Neuronal stem cell (in vitro differentiated cells): Measurements from ENCODE around the gene MRPL14.
A peak's percentile ranks its signal among the peaks of the same experiment; 100 is the strongest.

Experiments
- DNase-seq: peaks from one replicate; pipeline ENCODE4 v3.0.0-alpha.2; 2013; ENCODE audit warnings: low spot score
- H2AFZ ChIP-seq: one replicate; pipeline ENCODE4 v1.6.1; 2013; ENCODE audit warnings: mild to moderate bottlenecking, low read length, inconsistent platforms
- H2AK5ac ChIP-seq: 2 replicates; pipeline ENCODE4 v1.6.1; 2013; ENCODE audit warnings: low read depth, mild to moderate bottlenecking, inconsistent platforms, low read length, moderate library complexity, mixed read lengths
- H2BK120ac ChIP-seq: 2 replicates; pipeline ENCODE4 v1.6.1; 2013; ENCODE audit warnings: low read depth, mild to moderate bottlenecking, inconsistent platforms, low read length, moderate library complexity, mixed read lengths
- H2BK12ac ChIP-seq: one replicate; pipeline ENCODE4 v1.6.1; 2013; ENCODE audit warnings: low read length, inconsistent platforms
- H2BK15ac ChIP-seq: 2 replicates; pipeline ENCODE4 v1.6.1; 2013; ENCODE audit warnings: mild to moderate bottlenecking, low read length, inconsistent platforms, mixed read lengths
- H2BK5ac ChIP-seq: one replicate; pipeline ENCODE4 v1.6.1; 2013; ENCODE audit warnings: inconsistent platforms, mild to moderate bottlenecking, low read length, moderate library complexity
- H3K14ac ChIP-seq: one replicate; pipeline ENCODE4 v1.6.1; 2013; ENCODE audit warnings: low read length, inconsistent platforms
- H3K18ac ChIP-seq: 2 replicates; pipeline ENCODE4 v1.6.1; 2013; ENCODE audit warnings: low read length, inconsistent platforms
- H3K23ac ChIP-seq: 2 replicates; pipeline ENCODE4 v1.6.1; 2013; ENCODE audit warnings: low read depth, mild to moderate bottlenecking, mixed read lengths, low read length, inconsistent platforms; ENCODE audit not compliant: poor library complexity
- H3K27ac ChIP-seq: replicated peaks from 3 replicates; pipeline ENCODE4 v1.5.1; 2013; ENCODE audit warnings: low read length, inconsistent platforms
- H3K27me3 ChIP-seq, 3 experiments: 2 replicates each; pipeline ENCODE4 v1.6.1; 2013; ENCODE audit warnings: low read length in 3 of 3, mild to moderate bottlenecking in 2 of 3, inconsistent platforms in 1 of 3, low read depth in 1 of 3, mixed read lengths in 1 of 3, moderate library complexity in 1 of 3; ENCODE audit not compliant: control insufficient read depth in 3 of 3, insufficient read depth in 3 of 3
- H3K36me3 ChIP-seq, 2 donors: replicated peaks in 1 of 2; 2 replicates each; pipeline ENCODE4 v1.6.1; 2013; ENCODE audit warnings: low read length in 2 of 2; ENCODE audit not compliant: control insufficient read depth in 2 of 2, insufficient read depth in 2 of 2
- H3K4ac ChIP-seq: 2 replicates; pipeline ENCODE4 v1.6.1; 2013; ENCODE audit warnings: inconsistent platforms, mild to moderate bottlenecking, low read length, moderate library complexity
- H3K4me1 ChIP-seq, 2 donors: 1 replicate in 1 of 2; 2 replicates in 1 of 2; pipeline ENCODE4 v1.6.1; 2013; ENCODE audit warnings: low read length in 2 of 2, low read depth in 1 of 2; ENCODE audit not compliant: control insufficient read depth in 2 of 2, insufficient read depth in 1 of 2
- H3K4me2 ChIP-seq: one replicate; pipeline ENCODE4 v1.6.1; 2013; ENCODE audit warnings: mild to moderate bottlenecking, low read length, inconsistent platforms; ENCODE audit not compliant: insufficient read depth, poor library complexity, severe bottlenecking
- H3K4me3 ChIP-seq, 2 donors: 2 replicates each; pipeline ENCODE4 v1.5.1; 2013; ENCODE audit warnings: low read length in 2 of 2, mild to moderate bottlenecking in 2 of 2, inconsistent platforms in 1 of 2, moderate library complexity in 1 of 2
- H3K79me1 ChIP-seq: one replicate; pipeline ENCODE4 v1.6.1; 2013; ENCODE audit warnings: low read depth, mild to moderate bottlenecking, inconsistent platforms, low read length, moderate library complexity
- H3K9ac ChIP-seq: one replicate; pipeline ENCODE4 v1.6.1; 2013; ENCODE audit warnings: mild to moderate bottlenecking, low read depth, low read length, inconsistent platforms; ENCODE audit not compliant: poor library complexity
- H3K9me3 ChIP-seq, 2 donors: replicated peaks in 1 of 2; 2 replicates each; pipeline versions ENCODE3 to v1.6.1; 2013; ENCODE audit warnings: low read length in 2 of 2, mild to moderate bottlenecking in 2 of 2, inconsistent platforms in 1 of 2, low read depth in 1 of 2, mixed read lengths in 1 of 2, moderate library complexity in 1 of 2; ENCODE audit not compliant: control insufficient read depth in 2 of 2, insufficient read depth in 1 of 2
- H4K8ac ChIP-seq: one replicate; pipeline ENCODE4 v1.6.1; 2013; ENCODE audit warnings: low read depth, mild to moderate bottlenecking, inconsistent platforms, low read length, moderate library complexity
- H4K91ac ChIP-seq: one replicate; pipeline ENCODE4 v1.6.1; 2013; ENCODE audit warnings: low read length, low read depth, mild to moderate bottlenecking, inconsistent platforms; ENCODE audit not compliant: poor library complexity
- WGBS, 2 donors: extraction: QIAGEN DNeasy Blood & Tissue Kit; methylation state at CpG; one replicate each; pipeline ENCODE4 v1.1.7; 2013; ENCODE audit warnings: missing lambda C conversion rate in 2 of 2, mixed read lengths in 1 of 2; ENCODE audit not compliant: insufficient read length in 2 of 2, insufficient replicate concordance in 1 of 2; ENCODE audit errors: extremely low coverage in 2 of 2; 5-methylcytosine and 5-hydroxymethylcytosine counted together

The MRPL14 gene

GRCh38 chr6:44076356-44077213 lies 50.7 kb downstream of the MRPL14 start:
- Histone ChIP-seq H2BK12ac (no peak overlapping the region), H3K23ac (peak overlapping the region; percentile 82), H3K18ac (peak overlapping the region; percentile 88), H3K36me3 (peaks cover 0 to 3% of the 10 kb centered on the region in 2 donors), H3K14ac (peak overlapping the region; percentile 79), H3K9me3 (peaks cover 0 to 2% of the 10 kb centered on the region in 2 donors), H3K27me3 (peaks cover 0 to 33% (median 5%) of the 10 kb centered on the region in 3 experiments), H2AK5ac (peak overlapping the region; percentile 64), H2BK15ac (peak overlapping the region; percentile 42), H3K4me2 (peak overlapping the region; percentile 45), H3K4me3 (peak overlapping the region; percentile 10 to 15), H3K9ac (peak overlapping the region; percentile 67), H3K79me1 (peaks cover 2% of the 10 kb centered on the region), H2BK5ac (no peak overlapping the region), H2BK120ac (no peak overlapping the region), H3K27ac (no peak overlapping the region), H4K91ac (no peak overlapping the region), H4K8ac (no peak overlapping the region), H3K4me1 (peaks cover 26 to 35% of the 10 kb centered on the region in 2 donors), H2AFZ (peak overlapping the region; percentile 67), H3K4ac (no peak overlapping the region)
- no CpG with 5 or more reads among the region's 49 CpGs for WGBS, 2 donors
- DNase-seq: no peak

- H3K14ac ChIP-seq: no peak overlapping the region
- no peak overlapping the region for H2BK5ac ChIP-seq
- H3K4ac ChIP-seq: no peak overlapping the region
- WGBS, 2 donors: no CpG with 5 or more reads among the region's 2 CpGs
- DNase-seq: no peak
- H2BK15ac ChIP-seq: peak overlapping the region; percentile 81
- peak overlapping the region; percentile 67 for H2AFZ ChIP-seq
- H3K36me3 ChIP-seq: peaks cover 0 to 3% of the 10 kb centered on the region in 2 donors
- no peak overlapping the region for H4K8ac ChIP-seq
- no peak overlapping the region for H2BK12ac ChIP-seq
- no peak overlapping the region for H3K23ac ChIP-seq
- no peak overlapping the region for H4K91ac ChIP-seq
- H3K18ac ChIP-seq: peak overlapping the region; percentile 20
- H3K27me3 ChIP-seq: peaks cover 0 to 33% (median 5%) of the 10 kb centered on the region in 3 experiments
- H2BK120ac ChIP-seq: no peak overlapping the region
- no peak overlapping the region for H3K4me2 ChIP-seq
- no peak overlapping the region for H3K27ac ChIP-seq
- peaks cover 2% of the 10 kb centered on the region for H3K79me1 ChIP-seq
- no peak overlapping the region for H3K4me3 ChIP-seq
- peaks cover 26 to 28% of the 10 kb centered on the region in 2 donors for H3K4me1 ChIP-seq
- H3K9ac ChIP-seq: no peak overlapping the region
- peaks cover 0 to 2% of the 10 kb centered on the region in 2 donors for H3K9me3 ChIP-seq
- peak overlapping the region; percentile 94 for H2AK5ac ChIP-seq
Observed at GRCh38 chr6:44075647-44076355, 51.5 kb downstream of the MRPL14 start.

- Histone ChIP-seq H2AFZ (no peak overlapping the region), H3K27ac (no peak overlapping the region), H2AK5ac (peak overlapping the region; percentile 94), H3K4me1 (peaks cover 23 to 26% of the 10 kb centered on the region in 2 donors), H3K27me3 (peaks cover 0 to 33% (median 5%) of the 10 kb centered on the region in 3 experiments), H3K23ac (peak overlapping the region; percentile 12), H3K9me3 (peaks cover 0 to 2% of the 10 kb centered on the region in 2 donors), H3K4me2 (no peak overlapping the region), H3K4me3 (no peak overlapping the region), H3K9ac (no peak overlapping the region), H4K91ac (no peak overlapping the region), H2BK15ac (peak overlapping the region; percentile 81), H3K4ac (peak overlapping the region; percentile 61), H2BK12ac (peak overlapping the region; percentile 59), H2BK5ac (peak overlapping the region; percentile 47), H3K18ac (peak overlapping the region; percentile 84), H4K8ac (no peak overlapping the region), H3K14ac (no peak overlapping the region), H3K79me1 (peaks cover 2% of the 10 kb centered on the region), H3K36me3 (peaks cover 0 to 3% of the 10 kb centered on the region in 2 donors), H2BK120ac (no peak overlapping the region)
- WGBS, 2 donors: no CpG with 5 or more reads among the region's 9 CpGs
- no peak for DNase-seq
Observed at GRCh38 chr6:44074813-44075646, 52.2 kb downstream of the MRPL14 start.
